M059J (cell line): ENCODE measurements around the gene GPR21. TPM values are rescaled to one million over a fixed set of nuclear protein-coding genes. Genes with fewer than 3 reads are reported as not detected.

Experiments
- DNase-seq: peaks from one replicate; pipeline ENCODE4 v3.0.0-alpha.2; 2012; ENCODE audit warnings: low read depth
- total RNA-seq: library from RNA; depleted of rRNA; stranded (reverse); fragments of >200 nt; shearing (Covaris generic); gene quantifications from 2 replicates; pipeline ENCODE4 v1.2.3, GENCODE V29; 2014

The GPR21 gene
- total RNA-seq, 1 experiment from 2014 or later = not detected

DNA sequence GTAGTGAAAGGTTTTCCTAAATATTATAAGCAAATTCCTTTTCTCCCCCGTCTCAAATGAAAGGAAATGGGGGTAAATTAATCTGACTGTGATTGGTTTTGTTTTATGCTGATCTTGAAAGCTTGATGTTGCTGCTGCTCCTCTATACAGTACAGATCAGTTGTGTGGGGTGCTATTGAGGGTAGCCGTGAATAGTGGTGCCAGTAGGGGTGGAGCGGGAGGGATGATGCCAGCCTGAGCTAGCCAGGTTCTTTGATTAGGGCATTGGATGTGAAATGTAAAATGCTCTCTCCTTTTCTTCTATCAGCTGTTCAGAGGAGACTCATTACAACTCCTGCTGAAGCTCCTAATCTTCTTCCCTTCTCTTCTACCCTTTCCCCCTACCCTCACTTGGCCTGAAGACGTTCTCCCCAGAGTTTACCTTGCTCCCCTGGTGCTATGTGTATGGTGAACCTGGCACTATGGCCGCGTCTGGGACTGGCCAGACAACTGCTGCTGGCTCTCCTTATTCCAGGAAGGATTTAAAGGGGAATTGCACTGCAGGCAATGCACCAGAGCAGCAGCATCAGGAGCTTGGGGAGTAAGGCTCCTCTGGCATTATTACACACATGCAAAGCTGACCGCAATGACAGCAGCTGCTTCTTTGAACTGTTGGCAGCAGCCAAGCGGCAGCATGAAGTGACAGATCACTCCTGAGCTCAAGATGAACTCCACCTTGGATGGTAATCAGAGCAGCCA, 566 bp downstream of the GPR21 start:
- DNase-seq = no peak

- no peak for DNase-seq
Measured at GRCh38 chr9:123034881-123035510, 1.5 kb downstream of the GPR21 start.

GRCh38 chr9:123035791-123036190, 2.3 kb downstream of the GPR21 start:
- no peak for DNase-seq

DNA sequence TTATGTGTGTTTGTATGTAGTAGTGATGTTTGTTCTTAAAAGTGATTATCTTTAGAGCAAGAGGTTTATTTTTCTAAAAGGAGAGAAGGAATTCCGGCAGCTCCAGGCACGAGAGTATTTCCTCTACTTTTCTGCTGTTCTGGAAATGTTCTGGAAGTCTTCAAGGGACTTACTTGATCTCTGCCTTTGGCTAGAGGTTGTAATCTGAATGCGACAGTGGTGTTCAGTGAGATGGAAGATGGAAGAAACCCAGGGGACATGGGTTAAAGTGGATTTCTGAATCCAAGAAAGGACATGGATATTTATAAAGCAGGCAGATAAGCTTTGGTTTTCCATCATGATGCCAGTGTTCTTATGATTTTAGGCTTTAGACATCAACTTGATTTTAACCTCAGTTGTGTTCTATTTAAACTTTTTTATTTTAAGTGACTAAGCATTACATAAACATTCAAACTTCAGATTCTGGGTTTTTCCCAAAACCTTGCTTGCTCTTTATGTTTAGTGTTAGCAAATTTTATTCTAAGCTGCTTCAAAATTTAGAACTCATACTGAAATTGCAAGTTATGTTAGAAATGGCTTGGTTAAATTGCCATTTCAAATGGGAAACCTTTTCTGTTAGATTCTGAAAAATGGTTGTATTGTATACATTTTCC, 3.6 kb downstream of the GPR21 start:
- no peak for DNase-seq

- DNase-seq = no peak
Measured at GRCh38 chr9:123039617-123040219, 6.3 kb downstream of the GPR21 start.

GRCh38 chr9:123040801-123041200, 7.3 kb downstream of the GPR21 start:
- DNase-seq = no peak

GRCh38 chr9:123041489-123041888, 8.0 kb downstream of the GPR21 start:
- no peak for DNase-seq

DNA sequence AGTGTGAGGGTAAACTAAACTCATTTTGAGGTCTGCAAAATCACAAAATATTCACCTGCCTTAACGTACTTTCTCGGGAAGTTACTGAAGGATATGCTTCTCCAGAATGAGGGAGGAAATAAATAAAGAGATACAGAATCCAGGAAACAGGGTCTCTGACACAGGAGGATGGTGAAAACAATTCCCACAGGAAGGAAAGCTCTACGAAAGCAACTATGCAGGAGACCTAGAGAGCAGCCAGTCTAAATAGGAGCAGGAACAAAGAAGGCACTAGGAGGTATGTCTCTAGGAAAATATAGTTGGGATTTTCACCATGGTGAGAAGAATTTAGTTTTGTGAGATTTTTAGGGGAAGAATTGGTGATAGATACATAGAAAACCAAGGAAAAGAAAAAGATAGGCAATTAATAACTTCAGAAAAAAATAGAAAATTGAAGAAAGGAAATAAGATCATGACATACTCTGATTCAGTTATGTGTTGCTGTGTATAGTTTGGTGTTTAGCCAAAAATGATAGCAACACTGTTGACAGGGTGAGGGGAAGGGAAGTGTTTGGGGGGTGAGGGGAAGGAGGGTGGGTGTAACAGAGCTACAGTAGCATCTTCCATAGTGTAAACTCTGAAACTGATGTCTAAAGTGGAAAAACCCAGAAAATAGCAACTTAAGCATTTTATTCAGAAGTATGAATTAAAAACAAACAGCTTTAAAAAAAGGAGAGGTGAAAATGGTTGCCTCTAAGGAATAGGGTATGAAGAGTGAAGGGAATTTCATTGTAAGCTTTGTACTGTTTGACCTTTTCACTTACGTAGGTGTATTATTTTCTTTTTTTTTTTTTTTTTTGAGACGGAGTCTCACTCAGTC, 9.8 kb downstream of the GPR21 start:
- no peak for DNase-seq

DNA sequence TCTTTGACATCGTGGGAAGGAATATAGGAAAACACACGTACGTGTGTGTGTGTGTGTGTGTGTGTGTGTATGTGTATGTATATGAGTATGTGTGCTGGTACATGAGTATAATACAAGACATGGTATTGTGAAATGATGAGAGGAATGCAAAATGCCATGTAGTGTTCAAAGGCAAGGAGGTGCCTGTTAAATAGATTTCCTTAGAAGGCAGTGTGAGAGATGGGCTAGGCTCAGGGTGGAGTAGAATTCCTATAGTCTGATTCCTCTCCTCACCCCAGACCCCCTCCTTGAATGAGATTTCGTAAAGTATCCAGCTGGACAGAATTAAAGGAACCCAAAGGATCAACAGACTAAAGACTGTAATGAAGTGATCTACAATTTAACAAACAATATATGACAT, 11.1 kb downstream of the GPR21 start:
- DNase-seq = no peak

- no peak for DNase-seq
Measured at GRCh38 chr9:123046406-123047195, 13.1 kb downstream of the GPR21 start.

DNA sequence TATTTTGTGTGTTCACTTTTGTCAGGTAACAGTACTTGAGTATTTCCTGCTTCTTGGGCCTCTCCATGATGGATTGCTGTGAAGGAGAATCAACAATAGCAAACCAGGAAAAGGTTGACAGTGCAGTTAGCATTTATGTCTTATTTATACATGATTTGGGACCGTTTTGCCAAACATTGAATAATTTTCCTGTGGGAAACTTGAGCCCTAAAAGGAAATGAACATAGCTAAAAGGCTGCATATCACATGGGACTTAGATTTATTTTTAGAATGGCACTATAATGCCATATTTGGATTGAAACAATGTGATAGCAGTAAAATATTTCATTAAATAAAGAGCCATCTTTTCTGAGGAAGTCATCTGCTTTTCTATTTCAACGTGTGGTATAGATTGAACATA, 15.3 kb downstream of the GPR21 start:
- peak; percentile 32 for DNase-seq

- peak; percentile 76 for DNase-seq
Measured at GRCh38 chr9:123049589-123050222, 16.2 kb downstream of the GPR21 start.

GRCh38 chr9:123053046-123053445, 19.6 kb downstream of the GPR21 start:
- DNase-seq = no peak

GRCh38 chr9:123053711-123054110, 20.2 kb downstream of the GPR21 start:
- no peak for DNase-seq

GRCh38 chr9:123058834-123059233, 25.4 kb downstream of the GPR21 start:
- DNase-seq = peak; percentile 40

- DNase-seq = no peak
Measured at GRCh38 chr9:123059472-123060220, 26.2 kb downstream of the GPR21 start.

DNA sequence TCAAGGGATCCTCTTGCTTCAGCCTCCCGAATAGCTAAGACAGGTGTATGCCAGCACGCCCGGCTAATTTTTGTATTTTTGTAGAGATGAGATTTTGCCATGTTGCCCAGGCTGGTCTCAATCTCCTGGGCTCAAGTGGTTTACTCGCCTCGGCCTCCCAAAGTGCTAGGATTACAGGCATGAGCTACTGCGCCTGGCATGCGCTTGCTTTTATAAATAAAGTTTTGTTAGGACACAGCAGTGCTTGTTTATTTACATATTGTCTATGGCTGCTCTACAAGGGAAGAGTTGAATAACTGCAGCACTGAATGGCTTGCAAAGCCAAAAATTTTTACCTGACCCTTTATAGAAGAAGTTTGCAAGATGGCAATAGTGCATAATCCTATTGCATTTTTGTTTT, 27.7 kb downstream of the GPR21 start:
- no peak for DNase-seq

DNA sequence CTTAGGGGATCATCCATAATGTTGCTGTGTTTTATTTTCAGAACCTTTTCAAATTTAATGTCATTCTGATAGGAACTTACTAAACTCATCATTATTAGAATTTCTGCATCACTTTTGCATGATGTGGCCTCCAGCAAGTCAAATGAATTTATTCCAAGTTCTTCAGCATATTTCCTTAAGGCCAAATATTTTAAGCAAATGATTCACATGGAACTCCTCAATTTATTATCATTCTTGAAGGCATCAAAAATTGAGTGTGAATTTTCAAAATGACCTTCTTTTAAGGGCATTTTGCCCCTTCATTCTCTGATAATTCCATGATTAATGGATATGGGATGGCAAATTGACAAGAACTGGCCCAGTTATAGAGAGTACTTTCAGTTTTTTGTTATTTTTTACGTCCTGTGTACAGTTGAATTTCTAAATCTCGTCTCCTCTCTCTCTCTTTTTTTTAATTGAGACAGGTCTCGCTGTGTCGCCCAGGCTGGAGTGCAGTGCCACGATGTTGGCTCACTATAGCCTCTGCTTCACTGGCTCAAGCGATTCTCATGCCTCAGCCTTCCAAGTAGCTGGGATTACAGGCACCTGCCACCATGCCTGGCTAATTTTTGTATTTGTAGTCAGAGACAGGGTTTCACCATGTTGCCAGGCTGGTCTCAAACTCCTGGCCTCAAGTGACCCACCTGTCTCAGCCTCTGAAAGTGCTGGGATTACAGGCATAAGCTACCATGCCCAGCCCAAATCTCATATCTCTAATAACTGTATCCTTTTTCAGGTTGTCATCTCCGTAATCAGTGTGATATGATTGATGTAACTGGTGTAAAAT, 29.1 kb downstream of the GPR21 start:
- no peak for DNase-seq

DNA sequence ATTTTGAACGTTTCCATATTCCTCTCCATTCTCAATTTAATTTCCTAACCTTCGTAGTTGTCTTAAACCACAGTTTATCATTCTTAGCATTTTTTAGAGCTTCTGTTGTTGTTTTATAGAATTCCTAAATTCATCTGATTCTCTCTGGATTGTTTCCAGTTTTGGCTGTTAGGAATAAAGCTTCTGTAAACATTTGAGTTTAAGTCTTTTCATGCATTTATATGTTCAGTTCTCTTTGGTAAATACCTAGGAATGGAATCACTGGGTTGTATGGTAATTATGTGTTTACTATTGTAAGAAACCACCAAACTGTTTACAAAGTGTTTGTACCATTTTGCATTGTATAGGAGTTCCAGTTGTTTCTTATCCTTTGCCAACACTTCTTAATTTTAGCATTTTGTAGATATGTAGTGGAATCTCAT, 29.7 kb downstream of the GPR21 start:
- peak; percentile 76 for DNase-seq
